Measurements from ENCODE around the gene PIGQ. TPM values are rescaled to one million over a fixed set of nuclear protein-coding genes. Genes with fewer than 3 reads are reported as not detected.

PIGQ gene
- total RNA-seq, 1 experiment from 2014 or later = 83.5 TPM

- Histone ChIP-seq H3K27me3 (ENCODE audit: control insufficient read depth, insufficient read depth, low read length) (no peaks in the 10 kb centered on the region), H3K36me3 (ENCODE audit: control insufficient read depth, insufficient read depth, low read length) (no peaks in the 10 kb centered on the region), H3K9me3 (ENCODE audit: control insufficient read depth, insufficient read depth, low read depth, low read length) (no peaks in the 10 kb centered on the region), H3K4me3 (ENCODE audit: low read depth in 2 of 2, low read length in 2 of 2) (no peak overlapping the region), H3K27ac (ENCODE audit: low read length) (no peak overlapping the region), H3K4me1 (ENCODE audit: control insufficient read depth, insufficient read depth, low read length) (peaks cover 14% of the 10 kb centered on the region)
- TF ChIP-seq, protein P1, sequence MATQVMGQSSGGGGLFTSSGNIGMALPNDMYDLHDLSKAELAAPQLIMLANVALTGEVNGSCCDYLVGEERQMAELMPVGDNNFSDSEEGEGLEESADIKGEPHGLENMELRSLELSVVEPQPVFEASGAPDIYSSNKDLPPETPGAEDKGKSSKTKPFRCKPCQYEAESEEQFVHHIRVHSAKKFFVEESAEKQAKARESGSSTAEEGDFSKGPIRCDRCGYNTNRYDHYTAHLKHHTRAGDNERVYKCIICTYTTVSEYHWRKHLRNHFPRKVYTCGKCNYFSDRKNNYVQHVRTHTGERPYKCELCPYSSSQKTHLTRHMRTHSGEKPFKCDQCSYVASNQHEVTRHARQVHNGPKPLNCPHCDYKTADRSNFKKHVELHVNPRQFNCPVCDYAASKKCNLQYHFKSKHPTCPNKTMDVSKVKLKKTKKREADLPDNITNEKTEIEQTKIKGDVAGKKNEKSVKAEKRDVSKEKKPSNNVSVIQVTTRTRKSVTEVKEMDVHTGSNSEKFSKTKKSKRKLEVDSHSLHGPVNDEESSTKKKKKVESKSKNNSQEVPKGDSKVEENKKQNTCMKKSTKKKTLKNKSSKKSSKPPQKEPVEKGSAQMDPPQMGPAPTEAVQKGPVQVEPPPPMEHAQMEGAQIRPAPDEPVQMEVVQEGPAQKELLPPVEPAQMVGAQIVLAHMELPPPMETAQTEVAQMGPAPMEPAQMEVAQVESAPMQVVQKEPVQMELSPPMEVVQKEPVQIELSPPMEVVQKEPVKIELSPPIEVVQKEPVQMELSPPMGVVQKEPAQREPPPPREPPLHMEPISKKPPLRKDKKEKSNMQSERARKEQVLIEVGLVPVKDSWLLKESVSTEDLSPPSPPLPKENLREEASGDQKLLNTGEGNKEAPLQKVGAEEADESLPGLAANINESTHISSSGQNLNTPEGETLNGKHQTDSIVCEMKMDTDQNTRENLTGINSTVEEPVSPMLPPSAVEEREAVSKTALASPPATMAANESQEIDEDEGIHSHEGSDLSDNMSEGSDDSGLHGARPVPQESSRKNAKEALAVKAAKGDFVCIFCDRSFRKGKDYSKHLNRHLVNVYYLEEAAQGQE (IDR thresholded peaks at IDR 0.05; ENCODE audit: insufficient read depth in 1 of 2, low read depth in 2 of 2, low read length in 1 of 2) = no peak
- TF ChIP-seq TCF7L2 (IDR thresholded peaks at IDR 0.05; ENCODE audit: low read depth, low read length) (no peak), SIN3A (IDR thresholded peaks at IDR 0.05; ENCODE audit: borderline replicate concordance, insufficient read depth, low read depth, low read length) (no peak), CTCF (IDR thresholded peaks at IDR 0.05) (no peak)
- in situ Hi-C loops (cut with HindIII; ENCODE audit: low pct_unique_long_range_greater_than_20kb, low sequenced_read_pairs) (no loop called here), intact Hi-C loops (cut with micrococcal nuclease; ENCODE audit: unreplicated experiment) (no loop called here)
- DNase-seq (ENCODE audit: low read depth, low spot score) = no peak
- POLR2A ChIA-PET = no interaction called here
- no peak for ATAC-seq
- CTCF ChIA-PET = no interaction called here
- BruUV-seq (replicated peaks) = no TSS peak
Measured at GRCh38 chr16:580141-580945, 10.6 kb downstream of the PIGQ start.

GRCh38 chr16:580946-581498 is 11.3 kb downstream of the PIGQ start:
- CTCF ChIA-PET = interaction anchor here (0.7 kb wide), 1 partner anchor 71 kb away, joined by 4 read pairs; no protein-coding TSS in a partner anchor
- in situ Hi-C loops (cut with HindIII; ENCODE audit: low pct_unique_long_range_greater_than_20kb, low sequenced_read_pairs) = no loop called here
- POLR2A ChIA-PET = no interaction called here

More at GRCh38 chr16:580946-581498, 11.3 kb downstream of the PIGQ start:
- Histone ChIP-seq H3K27me3 (ENCODE audit: control insufficient read depth, insufficient read depth, low read length) (no peaks in the 10 kb centered on the region), H3K4me1 (ENCODE audit: control insufficient read depth, insufficient read depth, low read length) (peaks cover 18% of the 10 kb centered on the region), H3K27ac (ENCODE audit: low read length) (no peak overlapping the region), H3K4me3 (ENCODE audit: low read depth in 2 of 2, low read length in 2 of 2) (no peak overlapping the region), H3K36me3 (ENCODE audit: control insufficient read depth, insufficient read depth, low read length) (no peaks in the 10 kb centered on the region), H3K9me3 (ENCODE audit: control insufficient read depth, insufficient read depth, low read depth, low read length) (no peaks in the 10 kb centered on the region)
- intact Hi-C loops (cut with micrococcal nuclease; ENCODE audit: unreplicated experiment) = no loop called here
- BruUV-seq (replicated peaks) = no TSS peak
- ATAC-seq (no peak), DNase-seq (ENCODE audit: low read depth, low spot score) (no peak)
- TF ChIP-seq, protein P1 (IDR thresholded peaks at IDR 0.05; ENCODE audit: insufficient read depth in 1 of 2, low read depth in 2 of 2, low read length in 1 of 2) = no peak
- TF ChIP-seq SIN3A (IDR thresholded peaks at IDR 0.05; ENCODE audit: borderline replicate concordance, insufficient read depth, low read depth, low read length) = no peak
- TF ChIP-seq TCF7L2 (IDR thresholded peaks at IDR 0.05; ENCODE audit: low read depth, low read length) = no peak
- TF ChIP-seq POLR2AphosphoS5 (IDR thresholded peaks at IDR 0.05; ENCODE audit: low read depth, low read length) = no peak
- no peak for TF ChIP-seq CTCF (IDR thresholded peaks at IDR 0.05)
